Measurements from ENCODE around the gene CCNG2. TPM values are rescaled to one million over a fixed set of nuclear protein-coding genes. Genes with fewer than 3 reads are reported as not detected.

Gene CCNG2
- total and polyA plus RNA-seq, 2 of the 4 experiments (the other 2 are of a cell fraction), result 11.3 to 14.9 TPM

- ChIA-PET POLR2A (ENCODE audit: unreplicated experiment) (interaction anchor here (0.5 kb wide), 1 partner anchor 121 kb away, joined by 3 read pairs; no protein-coding TSS in a partner anchor), CTCF (interaction anchor here (1.3 to 2.6 kb wide), 2 partner anchors 9 to 11 kb away, joined by 5 to 12 read pairs; no protein-coding TSS in a partner anchor)
- dilution Hi-C loops (cut with HindIII; ENCODE audit: low sequenced_read_pairs, unreplicated experiment), result no loop called here
- Histone ChIP-seq H4K91ac (ENCODE audit: insufficient read depth, low read depth, low read length) (no peak overlapping the region), H3K18ac (ENCODE audit: low read depth, low read length) (no peak overlapping the region), H3K4me2 (ENCODE audit: low read depth, low read length) (no peak overlapping the region), H3K4me3 (ENCODE audit: insufficient read depth, low read depth, low read length) (no peak overlapping the region), H2BK15ac (ENCODE audit: low read depth, low read length) (no peak overlapping the region), H3K23ac (ENCODE audit: low read depth, low read length) (no peak overlapping the region), H4K5ac (ENCODE audit: low read depth, low read length) (no peak overlapping the region), H3K14ac (replicated peaks; ENCODE audit: low read depth, low read length) (no peak overlapping the region), H3K27ac (ENCODE audit: insufficient read depth, low read length) (no peak overlapping the region), H3K36me3 (ENCODE audit: control insufficient read depth, insufficient read depth, low read length) (no peaks in the 10 kb centered on the region), H3K9me1 (ENCODE audit: insufficient read depth, low read length) (no peaks in the 10 kb centered on the region), H4K20me1 (ENCODE audit: insufficient read depth, low read length) (no peaks in the 10 kb centered on the region), H2AK9ac (replicated peaks; ENCODE audit: low read depth, low read length, poor library complexity) (no peak overlapping the region), H3K9me3 (ENCODE audit: control insufficient read depth, insufficient read depth, low read length) (peaks cover 5% of the 10 kb centered on the region; the same call in 1 of the 2 replicates), H3K79me1 (ENCODE audit: low read depth in 1 of 2, low read length in 2 of 2) (no peaks in the 10 kb centered on the region), H4K8ac (ENCODE audit: low read depth in 2 of 2, low read length in 2 of 2) (no peak overlapping the region), H3K4ac (ENCODE audit: low read depth, low read length) (no peak overlapping the region), H2BK5ac (ENCODE audit: low read depth, low read length, poor library complexity, severe bottlenecking) (no peak overlapping the region), H2AFZ (replicated peaks; ENCODE audit: low read length, poor library complexity) (no peak overlapping the region), H2BK20ac (ENCODE audit: low read depth, low read length) (no peak overlapping the region), H3K9ac (ENCODE audit: low read depth, low read length) (no peak overlapping the region), H2BK120ac (ENCODE audit: low read depth, low read length) (no peak overlapping the region), H2AK5ac (ENCODE audit: low read depth, low read length) (no peak overlapping the region), H3K4me1 (ENCODE audit: control insufficient read depth, insufficient read depth, low read length) (no peaks in the 10 kb centered on the region), H3K27me3 (ENCODE audit: control insufficient read depth, insufficient read depth, low read length) (peaks cover 52% of the 10 kb centered on the region), H3K56ac (ENCODE audit: extremely low read depth, insufficient read depth, low read length) (no peak overlapping the region)
- no peak for ATAC-seq (ENCODE audit: low read depth)
- in situ Hi-C loops (cut with MboI; ENCODE audit: low sequenced_read_pairs), result no loop called here
- no TSS peak for BruUV-seq (replicated peaks)
- no peak for DNase-seq
- WGBS, 2 experiments (ENCODE audit: extremely low coverage in 2 of 2, insufficient read length in 1 of 2), result no CpG with 5 or more reads among the region's 8 CpGs
- TF ChIP-seq CEBPB (IDR thresholded peaks at IDR 0.05; ENCODE audit: low read depth, low read length) (no peak), FOS (IDR thresholded peaks at IDR 0.05; ENCODE audit: low read depth, low read length) (no peak), RAD21 (IDR thresholded peaks at IDR 0.05; ENCODE audit: low read length) (no peak), MAZ (IDR thresholded peaks at IDR 0.05; ENCODE audit: borderline replicate concordance, low read depth, low read length) (no peak), BHLHE40 (IDR thresholded peaks at IDR 0.05; ENCODE audit: low read depth, low read length) (no peak)
- intact Hi-C loops (cut with micrococcal nuclease), result no loop called here
Measured at GRCh38 chr4:77193046-77193445, 36.0 kb downstream of the CCNG2 start.

Measured in IMR-90 (cell line).